Aorta (tissue), 5 donors: ENCODE measurements around the gene ARHGEF33. TPM values are rescaled to one million over a fixed set of nuclear protein-coding genes. Genes with fewer than 3 reads are reported as not detected.

Experiments
- ATAC-seq: fragments of 200-7000 bp; cut with Tn5 transposase; one replicate; pipeline ENCODE4 v1.9.1; 2022; ENCODE audit warnings: moderate library complexity; ENCODE audit not compliant: low FRiP score
- DNase-seq, 2 donors: peaks; one replicate each; pipeline ENCODE4 v3.0.0-alpha.2; 2020
- H3K27ac ChIP-seq, 2 donors: one replicate each; pipeline ENCODE4 v1.5.1; 2013; ENCODE audit warnings: low read length in 2 of 2, mild to moderate bottlenecking in 2 of 2, moderate library complexity in 2 of 2, control low read depth in 1 of 2, inconsistent platforms in 1 of 2, low read depth in 1 of 2
- H3K27me3 ChIP-seq, 2 donors: one replicate each; pipeline ENCODE4 v1.6.1; 2013; ENCODE audit warnings: control low read depth in 1 of 2, low read length in 1 of 2, mild to moderate bottlenecking in 1 of 2, moderate library complexity in 1 of 2; ENCODE audit not compliant: insufficient read depth in 2 of 2, control insufficient read depth in 1 of 2
- H3K36me3 ChIP-seq, 2 donors: one replicate each; pipeline ENCODE4 v1.6.1; 2013; ENCODE audit warnings: control low read depth in 1 of 2, low read length in 1 of 2, mild to moderate bottlenecking in 1 of 2; ENCODE audit not compliant: insufficient read depth in 2 of 2, control insufficient read depth in 1 of 2
- H3K4me1 ChIP-seq, 2 donors: one replicate each; pipeline ENCODE4 v1.6.1; 2013; ENCODE audit warnings: low read length in 2 of 2, control low read depth in 1 of 2, mild to moderate bottlenecking in 1 of 2, moderate library complexity in 1 of 2; ENCODE audit not compliant: insufficient read depth in 2 of 2, control insufficient read depth in 1 of 2
- H3K4me3 ChIP-seq, 2 donors: one replicate each; pipeline ENCODE4 v1.5.1; 2013; ENCODE audit warnings: low read length in 2 of 2, control low read depth in 1 of 2, mild to moderate bottlenecking in 1 of 2
- H3K9me3 ChIP-seq: one replicate; pipeline ENCODE4 v1.6.1; 2013; ENCODE audit warnings: mild to moderate bottlenecking, low read length; ENCODE audit not compliant: control insufficient read depth
- WGBS, 2 donors: extraction: QIAGEN DNeasy Blood & Tissue Kit; methylation state at CpG; one replicate each; pipeline ENCODE4 v1.1.7; 2013; 5-methylcytosine and 5-hydroxymethylcytosine counted together
- intact Hi-C, 2 donors: fragments of 100-400 bp; cut with DNase I; formaldehyde crosslinking; loops; one replicate each; pipeline versions ENCODE4 v1.14.2 to v1.15.0; 2022
- polyA plus RNA-seq, 2 donors: library from polyadenylated mRNA; stranded (reverse); fragments of 200-250 nt; gene quantifications; one replicate each; pipeline ENCODE4 v1.2.3, GENCODE V29; 2013
- total RNA-seq, 2 donors: library from RNA; stranded (reverse); fragmentation: NEBNext Ultra II Directional; extraction: Animal tissue kit (Norgen Biotek cat#: 25700); gene quantifications; one replicate each; pipeline ENCODE4 v1.2.1, GENCODE V29; 2021
- donor health status: healthy with polysubstance abuse.
- donor health status: Bipolar disorder and iron deficiency.
- donor health status: DM: no; HTN: no; CAD: no.
- donor health status: DM: no; HTN: no; CAD: no.
- donor health status: DM: yes; HTN: yes; CAD: no.

The ARHGEF33 gene
- total and polyA plus RNA-seq, 4 donors: 0.42 to 3.7 (median 1.7) TPM; not detected in 1

DNA sequence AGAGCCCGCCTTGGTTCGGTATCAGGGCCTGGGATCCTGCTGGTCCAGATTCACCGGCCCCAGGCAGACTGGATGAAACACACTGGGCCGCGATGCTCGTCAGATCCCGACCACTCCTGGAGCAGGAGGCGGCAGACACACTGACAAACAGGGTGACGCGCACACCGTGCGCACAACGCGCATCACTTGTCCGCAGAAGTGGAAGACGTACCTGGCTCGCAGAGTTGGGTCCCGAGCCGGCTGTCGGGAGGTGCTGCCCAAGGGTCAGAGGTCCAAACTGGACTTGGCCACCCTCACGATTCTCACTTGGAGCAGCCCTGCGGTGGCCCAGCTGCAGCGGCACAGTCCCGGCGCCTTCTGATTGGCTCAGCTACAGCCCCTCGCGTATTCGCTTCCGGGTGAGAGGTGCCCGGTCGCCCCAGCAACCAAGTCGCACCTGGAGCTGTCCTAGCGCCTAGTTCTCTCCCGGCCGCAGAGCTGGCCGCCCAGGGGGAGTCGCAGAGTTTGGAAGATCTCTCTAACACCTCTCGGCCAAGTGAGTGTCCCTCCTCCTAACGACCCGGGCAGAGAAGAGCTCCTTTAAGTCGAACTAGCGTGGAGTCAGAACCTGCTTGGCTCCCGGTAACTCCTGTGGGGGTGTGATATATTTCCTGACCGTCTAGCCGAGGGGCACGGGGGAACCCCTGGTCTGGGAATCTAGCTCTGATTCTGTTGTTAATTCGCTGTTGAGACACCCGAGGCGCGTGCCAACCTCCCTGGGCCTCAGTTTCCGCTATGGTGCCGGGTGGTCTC lies 13.9 kb upstream of the ARHGEF33 start, which contains the start of the genes DHX57 and MORN2:
DHX57 (minus strand) TSS at position 359 of the 792 bp plus-strand sequence. CDS start 7,529 bp downstream, outside the sequence.
MORN2 (plus strand) TSS at position 401 of the 792 bp plus-strand sequence.
- H3K27ac ChIP-seq: no peak within 1 kb of the TSS
- intact Hi-C loops: no loop called here
- 0 to 1% methylated on average over 52 of the region's 52 CpGs for WGBS, 2 donors

DNA sequence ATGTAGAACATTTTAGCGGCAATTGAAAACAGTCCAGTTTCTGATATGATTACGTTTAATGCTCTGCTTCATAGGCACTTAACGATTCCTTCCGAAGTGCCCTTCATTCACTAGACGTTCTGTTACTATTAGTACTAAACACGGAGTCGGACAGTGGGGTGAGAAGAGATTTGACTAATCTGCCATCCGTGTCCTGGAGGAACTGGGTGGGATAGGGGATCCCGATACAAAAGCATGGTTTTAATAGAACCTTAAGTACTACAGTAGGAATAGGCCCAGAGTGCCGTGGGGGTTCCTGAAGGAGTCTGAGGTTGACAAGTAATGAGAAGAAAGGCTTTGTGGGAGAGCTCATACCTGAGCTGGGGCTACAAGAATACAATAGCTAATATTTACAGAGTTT lies 13.3 kb upstream of the ARHGEF33 start:
- H3K4me3 ChIP-seq: peak overlapping the region; percentile 36 to 86
- no peak for DNase-seq
- H3K27me3 ChIP-seq: no peaks in the 10 kb centered on the region
- peaks cover 0 to 4% of the 10 kb centered on the region in 2 donors for H3K36me3 ChIP-seq
- H3K4me1 ChIP-seq: peaks cover 2 to 3% of the 10 kb centered on the region in 2 donors
- H3K9me3 ChIP-seq: no peaks in the 10 kb centered on the region
- WGBS, 2 donors: 34 to 38% methylated on average over 10 of the region's 10 CpGs
- no peak overlapping the region for H3K27ac ChIP-seq
- intact Hi-C loops: no loop called here
- no peak for ATAC-seq

More for the DNA sequence above, 13.9 kb upstream of the ARHGEF33 start, which contains the start of the genes DHX57 and MORN2:
- Histone ChIP-seq H3K9me3 (no peaks in the 10 kb centered on the region), H3K4me1 (peaks cover 2 to 3% of the 10 kb centered on the region in 2 donors), H3K36me3 (peaks cover 0 to 4% of the 10 kb centered on the region in 2 donors), H3K4me3 (peak within 1 kb of the TSS; percentile 36 to 86), H3K27me3 (no peaks in the 10 kb centered on the region)
- peak; percentile 92 to 96 for DNase-seq
- peak; percentile 98 for ATAC-seq

DNA sequence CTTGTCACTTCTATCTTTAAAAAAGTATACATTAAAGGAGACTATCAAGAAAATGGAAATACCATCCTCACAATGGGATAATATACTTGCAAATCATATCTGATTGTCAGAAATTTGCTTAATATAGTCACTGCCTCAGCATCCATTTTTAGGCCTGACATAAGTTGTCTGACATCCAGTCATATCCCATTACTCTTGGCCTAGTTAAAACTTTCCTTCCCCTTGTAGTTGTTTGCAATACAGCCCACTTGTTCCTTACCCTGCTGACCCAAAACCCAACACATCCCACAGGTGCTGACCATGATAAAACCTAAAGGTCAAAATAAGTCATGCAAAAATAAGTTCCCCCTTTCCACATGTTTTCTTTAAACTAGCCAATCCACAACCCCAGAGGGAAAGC lies 3.6 kb upstream of the ARHGEF33 start:
- H3K27ac ChIP-seq: no peak overlapping the region
- intact Hi-C loops: no loop called here
- H3K27me3 ChIP-seq: no peaks in the 10 kb centered on the region
- no peaks in the 10 kb centered on the region for H3K36me3 ChIP-seq
- ATAC-seq (no peak), DNase-seq (no peak)
- H3K4me1 ChIP-seq: no peaks in the 10 kb centered on the region
- no peak overlapping the region for H3K4me3 ChIP-seq
- peaks cover 1% of the 10 kb centered on the region for H3K9me3 ChIP-seq

DNA sequence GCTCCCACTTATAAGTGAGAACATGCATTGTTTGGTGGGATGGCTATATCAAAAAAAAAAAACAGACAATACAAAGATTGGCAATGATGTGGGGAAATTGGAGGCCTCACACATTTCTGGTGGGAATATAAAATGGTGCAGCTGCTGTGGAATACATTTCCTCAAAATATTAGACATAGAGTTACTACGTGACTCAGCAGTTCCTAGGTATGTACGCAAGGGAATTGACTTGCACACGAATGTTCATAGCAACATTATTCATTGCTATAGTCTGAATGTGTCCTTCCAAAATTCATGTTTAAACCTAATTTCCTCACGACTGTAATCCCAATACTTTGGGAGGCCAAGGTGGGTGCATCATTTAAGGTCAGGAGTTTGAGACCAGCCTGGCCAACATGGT lies 2.3 kb upstream of the ARHGEF33 start:
- 91% methylated on average over 4 of the region's 4 CpGs for WGBS, 2 donors
- DNase-seq: no peak
- intact Hi-C loops: no loop called here

DNA sequence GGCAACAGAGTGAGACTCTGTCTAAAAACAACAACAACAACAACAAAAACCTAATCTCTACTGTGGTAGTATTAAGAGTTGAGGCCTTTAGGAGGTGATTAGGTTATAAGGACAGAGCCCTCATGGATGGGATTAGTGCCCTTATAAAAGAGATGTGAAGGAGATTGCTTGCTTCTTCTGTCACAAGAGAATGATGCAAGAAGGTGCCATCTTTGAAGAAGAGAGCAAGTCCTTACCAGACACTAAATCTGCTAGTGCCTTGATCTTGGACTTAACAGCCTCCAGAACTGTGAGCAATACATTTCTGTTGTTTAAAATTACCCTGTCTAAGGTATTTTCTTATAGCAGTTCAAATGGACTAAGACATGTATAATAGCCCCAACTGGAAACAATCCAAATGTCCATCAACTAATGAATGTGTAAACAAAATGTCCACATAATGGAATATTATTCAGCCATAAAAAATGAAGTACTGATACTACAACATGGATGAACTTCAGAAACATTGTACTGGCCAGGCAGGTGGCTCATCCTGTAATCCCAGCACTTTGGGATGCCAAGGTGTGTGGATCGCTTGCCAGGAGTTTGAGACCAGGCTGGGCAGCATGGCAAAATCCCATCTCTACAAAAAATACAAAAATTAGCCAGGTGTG lies 1.6 kb upstream of the ARHGEF33 start:
- Histone ChIP-seq H3K27ac (no peak overlapping the region), H3K4me3 (no peak overlapping the region), H3K9me3 (peaks cover 1% of the 10 kb centered on the region), H3K36me3 (no peaks in the 10 kb centered on the region), H3K4me1 (no peaks in the 10 kb centered on the region), H3K27me3 (no peaks in the 10 kb centered on the region)
- no peak for DNase-seq
- intact Hi-C loops: no loop called here
- no peak for ATAC-seq
- 99 to 100% methylated on average over 1 of the region's 1 CpG for WGBS, 2 donors

More for the DNA sequence above, 2.3 kb upstream of the ARHGEF33 start:
- H3K36me3 ChIP-seq: no peaks in the 10 kb centered on the region
- ATAC-seq: no peak
- H3K9me3 ChIP-seq: peaks cover 1% of the 10 kb centered on the region
- no peak overlapping the region for H3K4me3 ChIP-seq
- no peak overlapping the region for H3K27ac ChIP-seq
- H3K4me1 ChIP-seq: no peaks in the 10 kb centered on the region
- no peaks in the 10 kb centered on the region for H3K27me3 ChIP-seq

DNA sequence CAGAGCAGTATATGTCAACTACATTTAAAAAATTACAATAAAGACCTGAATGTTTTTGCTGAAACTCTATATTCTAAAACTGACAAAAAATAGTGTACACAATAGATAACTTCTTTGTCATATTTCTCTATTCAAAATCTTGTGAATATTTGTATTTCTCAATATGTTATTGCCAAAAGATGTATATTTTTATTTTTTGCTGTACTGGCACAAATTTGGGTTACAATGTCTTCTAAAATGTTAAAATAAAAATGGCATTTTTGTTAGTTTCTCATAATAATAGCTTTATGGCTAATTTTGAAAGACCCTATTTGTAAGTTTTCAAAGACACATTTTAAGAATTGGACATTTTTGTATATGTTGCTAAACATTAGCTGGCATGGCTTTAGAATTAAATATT lies 630 bp upstream of the ARHGEF33 start:
- DNase-seq (no peak), ATAC-seq (no peak)
- Histone ChIP-seq H3K36me3 (no peaks in the 10 kb centered on the region), H3K27me3 (no peaks in the 10 kb centered on the region), H3K9me3 (peaks cover 1% of the 10 kb centered on the region), H3K4me3 (no peak overlapping the region), H3K4me1 (no peaks in the 10 kb centered on the region), H3K27ac (no peak overlapping the region)
- intact Hi-C loops: no loop called here

DNA sequence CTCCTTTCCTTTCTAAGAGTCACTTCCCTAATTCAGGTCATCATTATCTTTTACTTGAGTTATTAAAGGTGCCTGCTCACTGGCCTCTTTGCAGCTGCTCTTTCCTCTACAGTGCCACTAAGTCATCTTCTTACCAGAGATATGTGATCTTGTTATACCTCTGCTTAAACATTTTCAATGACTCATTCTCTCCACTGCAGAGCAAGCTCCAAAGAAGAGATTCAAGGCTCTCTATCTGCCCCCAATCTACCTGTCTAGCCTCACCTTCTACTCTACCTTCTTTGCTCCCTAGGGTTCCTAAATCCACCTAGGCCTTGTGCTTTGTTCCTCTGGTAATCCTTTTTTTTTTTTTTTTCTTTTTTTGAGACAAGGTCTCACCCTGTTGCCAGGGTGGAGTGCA lies 3.1 kb downstream of the ARHGEF33 start:
- Histone ChIP-seq H3K27me3 (no peaks in the 10 kb centered on the region), H3K27ac (no peak overlapping the region), H3K9me3 (peaks cover under 1% of the 10 kb centered on the region), H3K4me3 (no peak overlapping the region), H3K36me3 (no peaks in the 10 kb centered on the region), H3K4me1 (no peaks in the 10 kb centered on the region)
- ATAC-seq (no peak), DNase-seq (no peak)
- intact Hi-C loops: no loop called here

DNA sequence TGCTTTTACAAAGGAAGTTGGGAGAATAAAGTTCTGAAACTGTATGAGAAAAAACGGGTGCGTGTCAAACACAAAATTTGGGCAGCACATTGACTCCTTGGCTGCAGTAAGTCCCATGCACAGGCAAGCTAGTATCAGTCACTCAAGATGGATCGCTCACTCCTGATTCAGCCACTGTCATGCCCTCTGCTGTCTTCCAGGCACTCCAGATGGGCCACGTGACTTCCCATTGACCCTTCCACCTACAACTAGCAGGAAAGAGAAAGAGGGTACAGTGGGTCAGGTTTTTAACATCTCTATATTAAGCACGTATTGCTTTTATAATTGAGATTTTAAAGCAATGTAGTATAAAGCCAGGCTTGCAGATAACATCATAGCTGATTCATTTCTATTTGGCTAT lies 8.6 kb downstream of the ARHGEF33 start:
- DNase-seq: no peak
- intact Hi-C loops: no loop called here
- Histone ChIP-seq H3K36me3 (no peaks in the 10 kb centered on the region), H3K4me3 (no peak overlapping the region), H3K9me3 (no peaks in the 10 kb centered on the region), H3K27me3 (no peaks in the 10 kb centered on the region), H3K27ac (no peak overlapping the region), H3K4me1 (no peaks in the 10 kb centered on the region)
- ATAC-seq: no peak
- whole genome bisulfite sequencing, 2 donors: 76 to 79% methylated on average over 5 of the region's 5 CpGs

DNA sequence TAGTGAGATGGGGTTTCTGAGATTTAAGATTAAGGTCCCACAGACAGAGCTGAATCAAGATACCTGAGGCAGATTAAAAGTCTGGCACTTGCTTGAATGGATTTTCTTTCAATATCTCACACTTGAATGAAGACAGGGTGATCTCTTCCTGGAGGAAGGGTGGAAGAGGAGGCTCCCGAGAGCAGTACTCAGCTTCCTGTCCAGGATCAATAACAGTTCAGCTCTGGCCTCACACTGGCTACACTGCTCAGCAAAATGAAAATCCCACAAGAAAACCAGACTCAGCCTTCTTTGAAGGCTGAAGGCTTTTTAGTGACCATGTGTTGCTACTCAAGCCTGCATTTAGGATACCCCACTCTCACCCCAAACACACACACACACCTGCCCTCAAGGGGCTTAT lies 11.1 kb downstream of the ARHGEF33 start:
- no peak for ATAC-seq
- 67 to 78% methylated on average over 1 of the region's 1 CpG for WGBS, 2 donors
- intact Hi-C loops: no loop called here

More for the DNA sequence above, 11.1 kb downstream of the ARHGEF33 start:
- DNase-seq: no peak
- no peak overlapping the region for H3K27ac ChIP-seq
- no peak overlapping the region for H3K4me3 ChIP-seq
- no peaks in the 10 kb centered on the region for H3K9me3 ChIP-seq
- H3K36me3 ChIP-seq: no peaks in the 10 kb centered on the region
- no peaks in the 10 kb centered on the region for H3K27me3 ChIP-seq
- no peaks in the 10 kb centered on the region for H3K4me1 ChIP-seq
